GM21447 (cell line): ENCODE measurements around the gene ZNF524.

Source experiments
- ATAC-seq: cut with Tn5 transposase; IDR thresholded peaks from one replicate; pipeline ENCODE4 v1.9.1; 2021; ENCODE audit not compliant: unreplicated experiment

Gene ZNF524

GRCh38 chr19:55601084-55601483 is 996 bp downstream of the ZNF524 start:
- no peak for ATAC-seq

- no peak for ATAC-seq
Observed at GRCh38 chr19:55602104-55603001, 2.3 kb downstream of the ZNF524 start.

- ATAC-seq: no peak
Observed at GRCh38 chr19:55603115-55603514, 3.0 kb downstream of the ZNF524 start.

GRCh38 chr19:55603581-55604292 is 3.6 kb downstream of the ZNF524 start:
- ATAC-seq: no peak

GRCh38 chr19:55605207-55605636 is 5.1 kb downstream of the ZNF524 start:
- ATAC-seq: peak; percentile 64

- peak; percentile 41 for ATAC-seq
Observed at GRCh38 chr19:55605637-55606470, 5.8 kb downstream of the ZNF524 start, which contains the start of gene ZNF865. Gene ZNF865 (plus strand): TSS chr19:55605647. CDS start chr19:55613619, 7,972 bp downstream.

GRCh38 chr19:55606471-55606787 is 6.3 kb downstream of the ZNF524 start:
- ATAC-seq: no peak

GRCh38 chr19:55606817-55607216 is 6.7 kb downstream of the ZNF524 start:
- ATAC-seq: no peak

GRCh38 chr19:55609326-55609725 is 9.2 kb downstream of the ZNF524 start:
- ATAC-seq: no peak

GRCh38 chr19:55611300-55611982 is 11.4 kb downstream of the ZNF524 start:
- no peak for ATAC-seq

GRCh38 chr19:55611983-55612645 is 12.0 kb downstream of the ZNF524 start:
- ATAC-seq: no peak

- no peak for ATAC-seq
Observed at GRCh38 chr19:55613396-55613795, 13.3 kb downstream of the ZNF524 start.

- ATAC-seq: no peak
Observed at GRCh38 chr19:55613930-55614710, 14.0 kb downstream of the ZNF524 start.

GRCh38 chr19:55614711-55615542 is 14.8 kb downstream of the ZNF524 start:
- no peak for ATAC-seq

GRCh38 chr19:55615543-55616394 is 15.7 kb downstream of the ZNF524 start:
- ATAC-seq: no peak

GRCh38 chr19:55616395-55616875 is 16.3 kb downstream of the ZNF524 start:
- ATAC-seq: no peak

- ATAC-seq: no peak
Observed at GRCh38 chr19:55617426-55617825, 17.3 kb downstream of the ZNF524 start.
